Measurements from ENCODE around the gene PM20D2. TPM values are rescaled to one million over a fixed set of nuclear protein-coding genes. Genes with fewer than 3 reads are reported as not detected.

The PM20D2 gene
- polyA plus RNA-seq, 3 donors, result 1.2 to 2.1 (median 1.4) TPM

- H3K36me3 ChIP-seq (replicated peaks in 1 of 2; ENCODE audit: control insufficient read depth in 1 of 2, insufficient read depth in 2 of 2, low read length in 2 of 2), result no peaks in the 10 kb centered on the region
- no peak overlapping the region for H3K27ac ChIP-seq (ENCODE audit: low read depth in 1 of 2, low read length in 2 of 2)
- no peak for DNase-seq
- peaks cover 0 to 2% (median 2%) of the 10 kb centered on the region in 3 donors for H3K27me3 Mint-ChIP-seq (ENCODE audit: low read depth in 3 of 3)
- TF ChIP-seq, protein P1, sequence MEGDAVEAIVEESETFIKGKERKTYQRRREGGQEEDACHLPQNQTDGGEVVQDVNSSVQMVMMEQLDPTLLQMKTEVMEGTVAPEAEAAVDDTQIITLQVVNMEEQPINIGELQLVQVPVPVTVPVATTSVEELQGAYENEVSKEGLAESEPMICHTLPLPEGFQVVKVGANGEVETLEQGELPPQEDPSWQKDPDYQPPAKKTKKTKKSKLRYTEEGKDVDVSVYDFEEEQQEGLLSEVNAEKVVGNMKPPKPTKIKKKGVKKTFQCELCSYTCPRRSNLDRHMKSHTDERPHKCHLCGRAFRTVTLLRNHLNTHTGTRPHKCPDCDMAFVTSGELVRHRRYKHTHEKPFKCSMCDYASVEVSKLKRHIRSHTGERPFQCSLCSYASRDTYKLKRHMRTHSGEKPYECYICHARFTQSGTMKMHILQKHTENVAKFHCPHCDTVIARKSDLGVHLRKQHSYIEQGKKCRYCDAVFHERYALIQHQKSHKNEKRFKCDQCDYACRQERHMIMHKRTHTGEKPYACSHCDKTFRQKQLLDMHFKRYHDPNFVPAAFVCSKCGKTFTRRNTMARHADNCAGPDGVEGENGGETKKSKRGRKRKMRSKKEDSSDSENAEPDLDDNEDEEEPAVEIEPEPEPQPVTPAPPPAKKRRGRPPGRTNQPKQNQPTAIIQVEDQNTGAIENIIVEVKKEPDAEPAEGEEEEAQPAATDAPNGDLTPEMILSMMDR (IDR thresholded peaks at IDR 0.05), result no peak
- H4K20me1 ChIP-seq (ENCODE audit: insufficient read depth, low read length), result no peaks in the 10 kb centered on the region
- no peak overlapping the region for H3K4me3 ChIP-seq (replicated peaks in 1 of 3; ENCODE audit: low read depth in 2 of 3, low read length in 3 of 3)
- intact Hi-C loops (cut with micrococcal nuclease), result no loop called here
- no peaks in the 10 kb centered on the region for H3K27me3 ChIP-seq (ENCODE audit: control insufficient read depth in 2 of 2, insufficient read depth in 2 of 2, low read length in 2 of 2)
- no peak overlapping the region for H3K4me3 Mint-ChIP-seq
- no peak overlapping the region for H3K4me2 ChIP-seq (replicated peaks; ENCODE audit: extremely low read depth, low read length, poor library complexity, severe bottlenecking)
- H3K27ac Mint-ChIP-seq, result no peak overlapping the region
- no peaks in the 10 kb centered on the region for H3K79me2 ChIP-seq (ENCODE audit: insufficient read depth, low read length)
- no peaks in the 10 kb centered on the region for H3K4me1 ChIP-seq (ENCODE audit: control insufficient read depth in 1 of 2, insufficient read depth in 2 of 2, low read length in 2 of 2)
- H3K9me3 ChIP-seq (replicated peaks in 1 of 2; ENCODE audit: control insufficient read depth in 1 of 2, insufficient read depth in 1 of 2, low read length in 2 of 2), result peaks cover 15 to 19% of the 10 kb centered on the region in 2 donors
- no peak overlapping the region for H2AFZ ChIP-seq (ENCODE audit: insufficient read depth, low read depth, low read length, poor library complexity, severe bottlenecking)
- H3K9ac ChIP-seq (ENCODE audit: insufficient read depth, low read length, poor library complexity, severe bottlenecking), result no peak overlapping the region
- no peaks in the 10 kb centered on the region for H3K36me3 Mint-ChIP-seq
- 45% methylated on average over 4 of the region's 7 CpGs for WGBS (ENCODE audit: insufficient coverage)
- H3K4me1 Mint-ChIP-seq, result peaks cover 6% of the 10 kb centered on the region
- peaks cover 16 to 26% (median 22%) of the 10 kb centered on the region in 7 donors for H3K9me3 Mint-ChIP-seq
Measured at GRCh38 chr6:89198235-89198634, 52.4 kb downstream of the PM20D2 start.

GRCh38 chr6:89199579-89199978 is 53.7 kb downstream of the PM20D2 start:
- intact Hi-C loops (cut with micrococcal nuclease), result no loop called here
- no peak overlapping the region for H3K4me3 ChIP-seq (replicated peaks in 1 of 3; ENCODE audit: low read depth in 2 of 3, low read length in 3 of 3)
- peaks cover 6% of the 10 kb centered on the region for H3K4me1 Mint-ChIP-seq
- TF ChIP-seq, protein P1 (IDR thresholded peaks at IDR 0.05), result no peak
- no peaks in the 10 kb centered on the region for H3K36me3 Mint-ChIP-seq
- H3K36me3 ChIP-seq (replicated peaks in 1 of 2; ENCODE audit: control insufficient read depth in 1 of 2, insufficient read depth in 2 of 2, low read length in 2 of 2), result no peaks in the 10 kb centered on the region
- no peak overlapping the region for H3K4me3 Mint-ChIP-seq
- H3K9me3 Mint-ChIP-seq, result peaks cover 6 to 19% (median 11%) of the 10 kb centered on the region in 7 donors
- peaks cover 0 to 2% (median 0%) of the 10 kb centered on the region in 3 donors for H3K27me3 Mint-ChIP-seq (ENCODE audit: low read depth in 3 of 3)
- no peak overlapping the region for H3K4me2 ChIP-seq (replicated peaks; ENCODE audit: extremely low read depth, low read length, poor library complexity, severe bottlenecking)
- H3K27ac ChIP-seq (ENCODE audit: low read depth in 1 of 2, low read length in 2 of 2), result no peak overlapping the region
- H3K27ac Mint-ChIP-seq, result no peak overlapping the region
- H3K9ac ChIP-seq (ENCODE audit: insufficient read depth, low read length, poor library complexity, severe bottlenecking), result no peak overlapping the region
- H3K9me3 ChIP-seq (replicated peaks in 1 of 2; ENCODE audit: control insufficient read depth in 1 of 2, insufficient read depth in 1 of 2, low read length in 2 of 2), result peaks cover 10 to 12% of the 10 kb centered on the region in 2 donors
- no peak overlapping the region for H2AFZ ChIP-seq (ENCODE audit: insufficient read depth, low read depth, low read length, poor library complexity, severe bottlenecking)
- DNase-seq, result no peak
- no peaks in the 10 kb centered on the region for H3K4me1 ChIP-seq (ENCODE audit: control insufficient read depth in 1 of 2, insufficient read depth in 2 of 2, low read length in 2 of 2)
- H3K79me2 ChIP-seq (ENCODE audit: insufficient read depth, low read length), result no peaks in the 10 kb centered on the region
- H3K27me3 ChIP-seq (ENCODE audit: control insufficient read depth in 2 of 2, insufficient read depth in 2 of 2, low read length in 2 of 2), result no peaks in the 10 kb centered on the region
- WGBS (ENCODE audit: insufficient coverage), result 100% methylated on average over 1 of the region's 2 CpGs
- no peaks in the 10 kb centered on the region for H4K20me1 ChIP-seq (ENCODE audit: insufficient read depth, low read length)

All from CD14-positive monocyte (primary cell).